ENCODE results near the gene NPC1L1. TPM values are rescaled to one million over a fixed set of nuclear protein-coding genes. Genes with fewer than 3 reads are reported as not detected.

NPC1L1 gene
- total and polyA plus RNA-seq, 2 of the 13 experiments (the other 11 are each of a cell fraction or from before 2014, with no cell fraction given): 4.8 to 14.5 TPM

DNA sequence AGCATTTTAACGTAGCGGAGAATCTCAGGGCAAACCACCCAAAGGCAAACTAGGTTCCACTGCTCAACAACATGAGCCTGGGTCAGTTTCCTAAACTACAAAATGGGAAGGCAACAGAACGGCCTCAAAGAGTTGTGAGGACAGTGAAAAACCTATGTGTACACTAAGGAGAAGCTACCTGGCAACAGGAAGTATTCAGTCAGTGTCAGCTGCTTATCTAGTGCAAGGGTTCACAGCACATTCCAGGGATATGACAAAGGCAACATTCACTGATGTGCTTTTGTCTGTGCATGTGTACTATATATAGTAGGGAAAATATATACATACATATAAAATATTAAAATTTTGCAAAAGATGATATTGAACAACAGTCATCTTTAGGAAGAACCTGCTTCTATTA, 67.8 kb downstream of the NPC1L1 start (continued):
- TF ChIP-seq, protein P1, sequence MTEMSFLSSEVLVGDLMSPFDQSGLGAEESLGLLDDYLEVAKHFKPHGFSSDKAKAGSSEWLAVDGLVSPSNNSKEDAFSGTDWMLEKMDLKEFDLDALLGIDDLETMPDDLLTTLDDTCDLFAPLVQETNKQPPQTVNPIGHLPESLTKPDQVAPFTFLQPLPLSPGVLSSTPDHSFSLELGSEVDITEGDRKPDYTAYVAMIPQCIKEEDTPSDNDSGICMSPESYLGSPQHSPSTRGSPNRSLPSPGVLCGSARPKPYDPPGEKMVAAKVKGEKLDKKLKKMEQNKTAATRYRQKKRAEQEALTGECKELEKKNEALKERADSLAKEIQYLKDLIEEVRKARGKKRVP (CRISPR knock-in tag; IDR thresholded peaks at IDR 0.05): peak in 1 of 2 experiments; percentile 43; a peak in 2 of 4 replicates
- peak; percentile 58; the same call in 1 of the 2 replicates for TF ChIP-seq THRA (CRISPR knock-in tag; IDR thresholded peaks at IDR 0.05; ENCODE audit: borderline replicate concordance)
- 0 out of 2 replicates have a peak, but pooled peaks have one; percentile 41 for TF ChIP-seq SNAPC2 (CRISPR knock-in tag; IDR thresholded peaks at IDR 0.05)
- no peak for TF ChIP-seq ZNF850 (CRISPR knock-in tag; conservative IDR thresholded peaks at IDR 0.05)
- no peak for TF ChIP-seq TMF1 (CRISPR knock-in tag; IDR thresholded peaks at IDR 0.05; ENCODE audit: low read depth)
- no peak for TF ChIP-seq BRD4 (CRISPR knock-in tag; IDR thresholded peaks at IDR 0.05)
- TF ChIP-seq ZNF136 (CRISPR knock-in tag; IDR thresholded peaks at IDR 0.05; ENCODE audit: low read depth): no peak
- peak; percentile 81 for TF ChIP-seq GATAD2A (CRISPR knock-in tag; IDR thresholded peaks at IDR 0.05)
- peak; percentile 50 for TF ChIP-seq PHF5A (CRISPR knock-in tag; IDR thresholded peaks at IDR 0.05; ENCODE audit: low read depth, unreplicated experiment)
- TF ChIP-seq DMAP1 (CRISPR knock-in tag; IDR thresholded peaks at IDR 0.05): peak; percentile 57
- TF ChIP-seq MYC (CRISPR knock-in tag; IDR thresholded peaks at IDR 0.05; ENCODE audit: borderline replicate concordance): no peak
- TF ChIP-seq MAFK (conservative IDR thresholded peaks at IDR 0.05 in 1 of 2, IDR thresholded peaks at IDR 0.05 in 1 of 2; ENCODE audit: low read length in 2 of 2): 0 out of 4 replicates have a peak, but pooled peaks of 1 of the 2 experiments have one; percentile 8
- peak; percentile 85; the same call in 1 of the 2 replicates for TF ChIP-seq ZKSCAN8 (CRISPR knock-in tag; IDR thresholded peaks at IDR 0.05; ENCODE audit: borderline replicate concordance)
- peak; percentile 63 for TF ChIP-seq CEBPG (CRISPR knock-in tag; IDR thresholded peaks at IDR 0.05)
- TF ChIP-seq ZNF816 (CRISPR knock-in tag; IDR thresholded peaks at IDR 0.05; ENCODE audit: borderline replicate concordance): 0 out of 2 replicates have a peak, but pooled peaks have one; percentile 28
- TF ChIP-seq ATF7 (IDR thresholded peaks at IDR 0.05): no peak
- no peak for TF ChIP-seq ATF7 (CRISPR knock-in tag; IDR thresholded peaks at IDR 0.05)
- no peak for TF ChIP-seq IRX3 (CRISPR knock-in tag; IDR thresholded peaks at IDR 0.05; ENCODE audit: borderline replicate concordance, low read depth)
- TF ChIP-seq, protein P2, sequence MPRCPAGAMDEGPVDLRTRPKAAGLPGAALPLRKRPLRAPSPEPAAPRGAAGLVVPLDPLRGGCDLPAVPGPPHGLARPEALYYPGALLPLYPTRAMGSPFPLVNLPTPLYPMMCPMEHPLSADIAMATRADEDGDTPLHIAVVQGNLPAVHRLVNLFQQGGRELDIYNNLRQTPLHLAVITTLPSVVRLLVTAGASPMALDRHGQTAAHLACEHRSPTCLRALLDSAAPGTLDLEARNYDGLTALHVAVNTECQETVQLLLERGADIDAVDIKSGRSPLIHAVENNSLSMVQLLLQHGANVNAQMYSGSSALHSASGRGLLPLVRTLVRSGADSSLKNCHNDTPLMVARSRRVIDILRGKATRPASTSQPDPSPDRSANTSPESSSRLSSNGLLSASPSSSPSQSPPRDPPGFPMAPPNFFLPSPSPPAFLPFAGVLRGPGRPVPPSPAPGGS (CRISPR knock-in tag; IDR thresholded peaks at IDR 0.05): no peak
- TF ChIP-seq, protein P3, sequence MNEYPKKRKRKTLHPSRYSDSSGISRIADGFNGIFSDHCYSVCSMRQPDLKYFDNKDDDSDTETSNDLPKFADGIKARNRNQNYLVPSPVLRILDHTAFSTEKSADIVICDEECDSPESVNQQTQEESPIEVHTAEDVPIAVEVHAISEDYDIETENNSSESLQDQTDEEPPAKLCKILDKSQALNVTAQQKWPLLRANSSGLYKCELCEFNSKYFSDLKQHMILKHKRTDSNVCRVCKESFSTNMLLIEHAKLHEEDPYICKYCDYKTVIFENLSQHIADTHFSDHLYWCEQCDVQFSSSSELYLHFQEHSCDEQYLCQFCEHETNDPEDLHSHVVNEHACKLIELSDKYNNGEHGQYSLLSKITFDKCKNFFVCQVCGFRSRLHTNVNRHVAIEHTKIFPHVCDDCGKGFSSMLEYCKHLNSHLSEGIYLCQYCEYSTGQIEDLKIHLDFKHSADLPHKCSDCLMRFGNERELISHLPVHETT (CRISPR knock-in tag; conservative IDR thresholded peaks at IDR 0.05): no peak
- TF ChIP-seq, protein P4, sequence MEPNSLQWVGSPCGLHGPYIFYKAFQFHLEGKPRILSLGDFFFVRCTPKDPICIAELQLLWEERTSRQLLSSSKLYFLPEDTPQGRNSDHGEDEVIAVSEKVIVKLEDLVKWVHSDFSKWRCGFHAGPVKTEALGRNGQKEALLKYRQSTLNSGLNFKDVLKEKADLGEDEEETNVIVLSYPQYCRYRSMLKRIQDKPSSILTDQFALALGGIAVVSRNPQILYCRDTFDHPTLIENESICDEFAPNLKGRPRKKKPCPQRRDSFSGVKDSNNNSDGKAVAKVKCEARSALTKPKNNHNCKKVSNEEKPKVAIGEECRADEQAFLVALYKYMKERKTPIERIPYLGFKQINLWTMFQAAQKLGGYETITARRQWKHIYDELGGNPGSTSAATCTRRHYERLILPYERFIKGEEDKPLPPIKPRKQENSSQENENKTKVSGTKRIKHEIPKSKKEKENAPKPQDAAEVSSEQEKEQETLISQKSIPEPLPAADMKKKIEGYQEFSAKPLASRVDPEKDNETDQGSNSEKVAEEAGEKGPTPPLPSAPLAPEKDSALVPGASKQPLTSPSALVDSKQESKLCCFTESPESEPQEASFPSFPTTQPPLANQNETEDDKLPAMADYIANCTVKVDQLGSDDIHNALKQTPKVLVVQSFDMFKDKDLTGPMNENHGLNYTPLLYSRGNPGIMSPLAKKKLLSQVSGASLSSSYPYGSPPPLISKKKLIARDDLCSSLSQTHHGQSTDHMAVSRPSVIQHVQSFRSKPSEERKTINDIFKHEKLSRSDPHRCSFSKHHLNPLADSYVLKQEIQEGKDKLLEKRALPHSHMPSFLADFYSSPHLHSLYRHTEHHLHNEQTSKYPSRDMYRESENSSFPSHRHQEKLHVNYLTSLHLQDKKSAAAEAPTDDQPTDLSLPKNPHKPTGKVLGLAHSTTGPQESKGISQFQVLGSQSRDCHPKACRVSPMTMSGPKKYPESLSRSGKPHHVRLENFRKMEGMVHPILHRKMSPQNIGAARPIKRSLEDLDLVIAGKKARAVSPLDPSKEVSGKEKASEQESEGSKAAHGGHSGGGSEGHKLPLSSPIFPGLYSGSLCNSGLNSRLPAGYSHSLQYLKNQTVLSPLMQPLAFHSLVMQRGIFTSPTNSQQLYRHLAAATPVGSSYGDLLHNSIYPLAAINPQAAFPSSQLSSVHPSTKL (CRISPR knock-in tag; IDR thresholded peaks at IDR 0.05): peak; percentile 87

Data from HepG2 (cell line).